NCI-H748 (cell line): ENCODE results near the gene PRKG1.
A peak's percentile ranks its signal among the peaks of the same experiment; 100 is the strongest.
"Not testable (repeated sequence)": the region's sequence is repeated elsewhere in the genome, so short reads cannot be mapped to it uniquely, and the experiment has no call there.

Source experiments
- DNase-seq: peaks from one replicate; lab custom pipeline; 2025; ENCODE audit not compliant: unreplicated experiment; lab: John Stamatoyannopoulos, UW

PRKG1 gene

GRCh38 chr10:51564896-51565510 is 490.7 kb downstream of the PRKG1 start:
- DNase-seq: no peak

GRCh38 chr10:51567271-51567670 is 493.0 kb downstream of the PRKG1 start:
- DNase-seq: no peak

GRCh38 chr10:51569467-51569866 is 495.2 kb downstream of the PRKG1 start:
- no peak for DNase-seq

- no peak for DNase-seq
These were observed 500.2 kb downstream of the PRKG1 start for GRCh38 chr10:51574248-51575048.

- not testable (repeated sequence) for DNase-seq
These were observed 506.9 kb downstream of the PRKG1 start for GRCh38 chr10:51581196-51581595.

- no peak for DNase-seq
These were observed 509.7 kb downstream of the PRKG1 start for GRCh38 chr10:51583976-51584375.

- no peak for DNase-seq
These were observed 511.5 kb downstream of the PRKG1 start for GRCh38 chr10:51585742-51586141.

- no peak for DNase-seq
These were observed 514.7 kb downstream of the PRKG1 start for GRCh38 chr10:51588984-51589383.

- DNase-seq: peak; percentile 45
These were observed 516.5 kb downstream of the PRKG1 start for GRCh38 chr10:51590818-51591217.

- DNase-seq: peak; percentile 2
These were observed 522.4 kb downstream of the PRKG1 start for GRCh38 chr10:51596695-51597094.

- no peak for DNase-seq
These were observed 525.4 kb downstream of the PRKG1 start for GRCh38 chr10:51599647-51600046.

- DNase-seq: no peak
These were observed 528.0 kb downstream of the PRKG1 start for GRCh38 chr10:51602326-51602725.

GRCh38 chr10:51604579-51604978 is 530.3 kb downstream of the PRKG1 start:
- no peak for DNase-seq

GRCh38 chr10:51606825-51607462 is 532.7 kb downstream of the PRKG1 start:
- DNase-seq: no peak

GRCh38 chr10:51607463-51607835 is 533.2 kb downstream of the PRKG1 start:
- no peak for DNase-seq

- no peak for DNase-seq
These were observed 533.9 kb downstream of the PRKG1 start for GRCh38 chr10:51608211-51608610.

- no peak for DNase-seq
These were observed 541.5 kb downstream of the PRKG1 start for GRCh38 chr10:51615764-51616298.

- DNase-seq: no peak
These were observed 543.4 kb downstream of the PRKG1 start for GRCh38 chr10:51617576-51618235.

GRCh38 chr10:51619365-51619764 is 545.1 kb downstream of the PRKG1 start:
- DNase-seq: no peak

GRCh38 chr10:51620131-51620530 is 545.8 kb downstream of the PRKG1 start:
- no peak for DNase-seq

- DNase-seq: no peak
These were observed 549.7 kb downstream of the PRKG1 start for GRCh38 chr10:51624013-51624412.
